MM.1S (cell line): Measurements from ENCODE around the gene ATXN1L.
"Not testable (repeated sequence)": the region's sequence is repeated elsewhere in the genome, so short reads cannot be mapped to it uniquely, and the experiment has no call there.

Experiments
- DNase-seq: peaks from one replicate; pipeline ENCODE4 v3.0.0-alpha.2; 2015
- H2AFZ ChIP-seq: fragments of 300-600 bp; sonication (generic); 2 replicates; pipeline ENCODE4 v1.6.0; 2016; ENCODE audit warnings: antibody characterized with exemption, low read length
- H3F3A ChIP-seq: fragments of 300-600 bp; sonication (generic); 2 replicates; pipeline ENCODE4 v1.6.1; 2016; ENCODE audit warnings: mild to moderate bottlenecking, antibody characterized with exemption, low read length, moderate library complexity, mixed read lengths; ENCODE audit not compliant: insufficient read depth
- H3K27ac ChIP-seq: fragments of 300-600 bp; sonication (generic); 2 replicates; pipeline ENCODE4 v1.5.1; 2016; ENCODE audit warnings: mild to moderate bottlenecking, low read length
- H3K27me3 ChIP-seq: fragments of 300-600 bp; sonication (generic); replicated peaks from 2 replicates; pipeline ENCODE4 v1.6.0; 2016; ENCODE audit warnings: low read length; ENCODE audit not compliant: insufficient read depth
- H3K36me3 ChIP-seq: fragments of 300-600 bp; sonication (generic); replicated peaks from 2 replicates; pipeline ENCODE4 v1.6.1; 2016; ENCODE audit warnings: mild to moderate bottlenecking, low read length, mixed read lengths; ENCODE audit not compliant: insufficient read depth
- H3K4me1 ChIP-seq: fragments of 300-600 bp; sonication (generic); 2 replicates; pipeline ENCODE4 v1.6.1; 2016; ENCODE audit warnings: low read length, mixed read lengths
- H3K4me2 ChIP-seq: fragments of 300-600 bp; sonication (generic); 2 replicates; pipeline ENCODE4 v1.6.0; 2016; ENCODE audit warnings: low read depth, low read length
- H3K4me3 ChIP-seq: fragments of 300-600 bp; sonication (generic); 2 replicates; pipeline ENCODE4 v1.5.1; 2016; ENCODE audit warnings: low read length, mixed read lengths
- H3K79me2 ChIP-seq: fragments of 300-600 bp; sonication (generic); 2 replicates; pipeline ENCODE4 v1.6.1; 2016; ENCODE audit warnings: mixed run types, low read length, mixed read lengths
- H3K9ac ChIP-seq: fragments of 300-600 bp; sonication (generic); 2 replicates; pipeline ENCODE4 v1.6.1; 2016; ENCODE audit warnings: low read length, mixed read lengths
- H3K9me2 ChIP-seq: fragments of 300-600 bp; sonication (generic); replicated peaks from 2 replicates; pipeline ENCODE4 v1.6.1; 2016; ENCODE audit warnings: mild to moderate bottlenecking, low read length, mixed read lengths; ENCODE audit not compliant: insufficient read depth
- H3K9me3 ChIP-seq: fragments of 300-600 bp; sonication (generic); replicated peaks from 2 replicates; pipeline ENCODE4 v1.6.1; 2016; ENCODE audit warnings: mild to moderate bottlenecking, low read length, mixed read lengths; ENCODE audit not compliant: insufficient read depth
- H4K20me1 ChIP-seq: fragments of 300-600 bp; sonication (generic); 2 replicates; pipeline ENCODE4 v1.6.1; 2016; ENCODE audit warnings: mild to moderate bottlenecking, low read length, moderate library complexity, mixed read lengths; ENCODE audit not compliant: insufficient read depth
- CTCF ChIP-seq: fragments of 300-600 bp; sonication (generic); IDR thresholded peaks from 2 replicates; pipeline ENCODE4 v1.5.1; 2016; ENCODE audit warnings: antibody characterized with exemption, low read length, mixed read lengths
- EZH2 ChIP-seq: fragments of 300-600 bp; sonication (generic); optimal IDR thresholded peaks from 2 replicates; pipeline ENCODE3; 2017; ENCODE audit warnings: low read depth, mild to moderate bottlenecking, antibody characterized with exemption, low read length, mixed read lengths
- EZH2phosphoT487 ChIP-seq: fragments of 300-600 bp; sonication (generic); IDR thresholded peaks from 2 replicates; pipeline ENCODE4 v1.6.1; 2018; ENCODE audit warnings: antibody characterized with exemption, low read length

Gene ATXN1L

GRCh38 chr16:71903608-71904007, 57.8 kb downstream of the ATXN1L start:
- Histone ChIP-seq H3F3A (0 out of 2 replicates have a peak, but pooled peaks cover 7% of the 10 kb centered on the region), H3K4me3 (no peak overlapping the region), H3K9me2 (no peaks in the 10 kb centered on the region), H3K9me3 (no peaks in the 10 kb centered on the region), H3K4me2 (no peak overlapping the region), H4K20me1 (peaks cover 78% of the 10 kb centered on the region), H3K36me3 (no peaks in the 10 kb centered on the region), H3K27me3 (no peaks in the 10 kb centered on the region), H3K27ac (no peak overlapping the region), H2AFZ (no peak overlapping the region), H3K79me2 (peaks cover 100% of the 10 kb centered on the region), H3K9ac (no peak overlapping the region), H3K4me1 (no peaks in the 10 kb centered on the region)
- DNase-seq = no peak
- no peak for TF ChIP-seq EZH2phosphoT487

- H3K4me2 ChIP-seq = no peak overlapping the region
- no peaks in the 10 kb centered on the region for H3K9me3 ChIP-seq
- DNase-seq = no peak
- H3K4me1 ChIP-seq = no peaks in the 10 kb centered on the region
- peaks cover 79% of the 10 kb centered on the region for H4K20me1 ChIP-seq
- 0 out of 2 replicates have a peak, but pooled peaks cover 7% of the 10 kb centered on the region for H3F3A ChIP-seq
- H3K9me2 ChIP-seq = no peaks in the 10 kb centered on the region
- no peak for TF ChIP-seq EZH2
- TF ChIP-seq CTCF = no peak
- TF ChIP-seq EZH2phosphoT487 = no peak
- peaks cover 100% of the 10 kb centered on the region for H3K79me2 ChIP-seq
- no peaks in the 10 kb centered on the region for H3K36me3 ChIP-seq
- no peak overlapping the region for H3K4me3 ChIP-seq
- H3K27me3 ChIP-seq = no peaks in the 10 kb centered on the region
- no peak overlapping the region for H2AFZ ChIP-seq
- H3K9ac ChIP-seq = no peak overlapping the region
- no peak overlapping the region for H3K27ac ChIP-seq
Measured at GRCh38 chr16:71904239-71904638, 58.5 kb downstream of the ATXN1L start.

DNA sequence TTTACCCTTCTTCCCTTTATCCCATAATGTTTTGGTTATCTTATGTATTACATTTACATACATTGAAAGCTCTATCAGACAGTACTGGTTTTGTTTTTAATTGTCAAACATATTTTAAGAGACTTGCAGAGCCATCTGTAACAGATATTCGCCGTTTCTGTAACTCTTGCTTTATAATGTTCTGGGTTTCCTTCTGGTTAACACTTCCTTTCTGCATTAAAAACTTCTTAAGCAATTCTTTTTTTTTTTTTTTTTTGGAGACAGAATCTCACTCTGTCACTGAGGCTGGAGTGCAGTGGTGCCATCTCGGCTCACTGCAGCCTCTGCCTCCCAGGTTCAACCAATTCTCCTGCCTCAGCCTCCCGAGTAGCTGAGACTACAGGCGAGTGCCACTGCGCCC, 60.0 kb downstream of the ATXN1L start:
- peaks cover 78% of the 10 kb centered on the region for H4K20me1 ChIP-seq
- not testable (repeated sequence) for H2AFZ ChIP-seq, H3F3A ChIP-seq, H3K9me3 ChIP-seq, H3K36me3 ChIP-seq, H3K9ac ChIP-seq, H3K4me3 ChIP-seq, H3K27me3 ChIP-seq, H3K27ac ChIP-seq, H3K4me2 ChIP-seq, H3K4me1 ChIP-seq, H3K9me2 ChIP-seq, DNase-seq
- H3K79me2 ChIP-seq = peaks cover 100% of the 10 kb centered on the region
